Measurements from ENCODE around the gene MN1.

- TF ChIP-seq POLR2AphosphoS5 (IDR thresholded peaks at IDR 0.05; ENCODE audit: insufficient read depth in 1 of 2, low read depth in 1 of 2) (no peak), CTCF (IDR thresholded peaks at IDR 0.05) (no peak), POLR2A (IDR thresholded peaks at IDR 0.05) (no peak)
Observed at GRCh38 chr22:27786291-27786932, 15.1 kb downstream of the MN1 start.

Data from vagina (tissue), 2 donors.